ENCODE measurements around the gene TIAL1.
A peak's percentile ranks its signal among the peaks of the same experiment; 100 is the strongest.

TIAL1 gene

DNA sequence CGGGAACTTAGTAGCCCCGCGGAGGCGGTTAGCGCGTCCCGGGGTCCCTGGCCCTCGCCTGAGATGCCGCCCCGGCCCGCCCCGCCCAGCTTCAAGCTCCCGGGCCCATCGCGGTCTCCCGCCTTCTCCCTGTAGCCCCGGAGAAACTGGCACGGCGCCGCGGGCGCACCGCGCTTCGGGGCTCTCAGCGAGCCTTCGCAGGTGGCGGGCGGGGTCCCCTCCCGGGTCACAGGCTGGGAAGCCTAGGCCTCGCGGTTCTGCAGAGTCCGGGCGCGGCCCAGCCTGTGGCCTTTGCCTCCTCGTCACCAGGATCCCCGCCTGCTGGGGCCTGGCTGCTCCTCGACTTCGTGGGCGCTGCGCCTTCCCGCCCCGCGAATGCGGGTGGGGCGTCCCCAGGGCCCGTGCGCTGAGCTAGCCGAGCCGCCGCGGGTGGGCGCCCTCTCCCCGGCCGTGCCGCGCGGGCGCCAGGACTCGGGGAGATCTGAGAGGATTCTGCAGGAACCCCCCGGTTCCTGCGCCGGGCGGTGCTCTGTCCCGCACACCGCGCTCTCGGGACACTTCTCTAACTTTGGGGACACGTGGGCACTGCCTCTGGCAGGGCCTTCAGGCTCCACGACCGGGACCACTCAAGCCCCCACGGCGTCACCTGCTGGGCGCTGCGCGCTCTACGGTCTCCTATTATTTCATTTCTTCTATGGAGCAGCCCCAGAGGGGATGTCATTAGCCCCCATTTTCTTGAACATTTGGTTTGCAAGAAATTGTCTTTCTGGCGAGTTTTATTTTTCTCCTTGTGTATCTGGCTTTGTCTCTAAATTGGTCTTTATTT, 53.6 kb downstream of the TIAL1 start:
- Histone ChIP-seq H3K9me3 (ENCODE audit: insufficient read depth, low read length) (no peaks in the 10 kb centered on the region), H3K9me2 (replicated peaks; ENCODE audit: insufficient read depth, low read length) (no peaks in the 10 kb centered on the region), H3K36me3 (ENCODE audit: low read length) (no peaks in the 10 kb centered on the region), H3K27me3 (ENCODE audit: low read length) (no peaks in the 10 kb centered on the region), H4K20me1 (ENCODE audit: low read depth, low read length) (no peaks in the 10 kb centered on the region), H3K27ac (ENCODE audit: low read depth, low read length) (peak overlapping the region; percentile 37; the same call in 1 of the 2 replicates), H3K4me3 (ENCODE audit: insufficient read depth, low read length, poor library complexity, severe bottlenecking) (peak overlapping the region; percentile 77), H3K4me2 (ENCODE audit: low read depth, low read length, poor library complexity, severe bottlenecking) (peak overlapping the region; percentile 62), H3K9ac (ENCODE audit: low read length) (peak overlapping the region; percentile 69), H3K79me2 (ENCODE audit: insufficient read depth, low read length) (no peaks in the 10 kb centered on the region), H2AFZ (ENCODE audit: low read depth, low read length, severe bottlenecking) (peak overlapping the region; percentile 88), H3F3A (ENCODE audit: insufficient read depth) (0 out of 2 replicates have a peak, but pooled peaks cover 12% of the 10 kb centered on the region)
- TF ChIP-seq, protein P1, sequence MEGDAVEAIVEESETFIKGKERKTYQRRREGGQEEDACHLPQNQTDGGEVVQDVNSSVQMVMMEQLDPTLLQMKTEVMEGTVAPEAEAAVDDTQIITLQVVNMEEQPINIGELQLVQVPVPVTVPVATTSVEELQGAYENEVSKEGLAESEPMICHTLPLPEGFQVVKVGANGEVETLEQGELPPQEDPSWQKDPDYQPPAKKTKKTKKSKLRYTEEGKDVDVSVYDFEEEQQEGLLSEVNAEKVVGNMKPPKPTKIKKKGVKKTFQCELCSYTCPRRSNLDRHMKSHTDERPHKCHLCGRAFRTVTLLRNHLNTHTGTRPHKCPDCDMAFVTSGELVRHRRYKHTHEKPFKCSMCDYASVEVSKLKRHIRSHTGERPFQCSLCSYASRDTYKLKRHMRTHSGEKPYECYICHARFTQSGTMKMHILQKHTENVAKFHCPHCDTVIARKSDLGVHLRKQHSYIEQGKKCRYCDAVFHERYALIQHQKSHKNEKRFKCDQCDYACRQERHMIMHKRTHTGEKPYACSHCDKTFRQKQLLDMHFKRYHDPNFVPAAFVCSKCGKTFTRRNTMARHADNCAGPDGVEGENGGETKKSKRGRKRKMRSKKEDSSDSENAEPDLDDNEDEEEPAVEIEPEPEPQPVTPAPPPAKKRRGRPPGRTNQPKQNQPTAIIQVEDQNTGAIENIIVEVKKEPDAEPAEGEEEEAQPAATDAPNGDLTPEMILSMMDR (IDR thresholded peaks at IDR 0.05; ENCODE audit: insufficient read depth, low read length, poor library complexity, severe bottlenecking), result peak; percentile 69
- TF ChIP-seq EZH2phosphoT487 (conservative IDR thresholded peaks at IDR 0.05; ENCODE audit: low read length), result no peak

DNA sequence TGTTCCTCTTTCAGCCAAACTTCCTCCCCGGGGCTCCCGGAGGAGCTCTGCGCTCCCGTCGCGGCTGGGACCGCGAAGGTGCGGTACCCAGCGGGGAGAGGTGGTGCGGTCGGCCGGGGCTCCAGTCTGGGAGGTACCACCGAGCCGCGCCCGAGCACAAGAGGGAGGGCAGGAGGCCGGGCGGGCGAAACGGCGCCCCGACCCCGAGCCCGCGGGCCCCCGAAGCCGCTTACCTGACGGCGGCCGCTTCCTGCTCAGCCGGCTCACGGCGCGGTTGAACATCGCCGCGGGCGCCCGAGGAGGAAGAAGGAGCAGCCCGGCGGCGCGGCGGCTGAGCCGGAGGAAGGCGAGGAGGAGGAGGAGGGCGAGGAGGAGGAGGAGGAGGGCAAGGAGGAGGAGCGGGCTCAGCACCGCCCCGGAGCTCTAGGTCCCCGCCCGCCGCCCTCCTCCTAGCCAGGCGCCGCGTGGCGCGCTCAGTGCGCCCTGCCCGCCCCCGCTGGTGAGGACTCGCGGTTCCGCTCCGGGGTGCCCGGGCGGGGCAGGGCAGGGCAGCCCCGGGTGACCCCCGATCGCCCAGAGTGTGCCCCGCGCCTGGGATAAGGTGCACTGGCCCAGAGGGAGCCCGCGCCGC, 54.3 kb downstream of the TIAL1 start, which contains the start of gene RGS10:
Gene RGS10, minus strand, starts transcription at position 363 of the 631 bp plus-strand sequence. Its CDS starts 81 bp downstream, at position 282.
- Histone ChIP-seq H3K27me3 (ENCODE audit: low read length) (no peaks in the 10 kb centered on the region), H3K36me3 (ENCODE audit: low read length) (no peaks in the 10 kb centered on the region), H2AFZ (ENCODE audit: low read depth, low read length, severe bottlenecking) (peak within 1 kb of the TSS; percentile 88), H4K20me1 (ENCODE audit: low read depth, low read length) (no peaks in the 10 kb centered on the region; the same call in 1 of the 2 replicates), H3K9me3 (ENCODE audit: insufficient read depth, low read length) (no peaks in the 10 kb centered on the region), H3K79me2 (ENCODE audit: insufficient read depth, low read length) (no peaks in the 10 kb centered on the region), H3K9ac (ENCODE audit: low read length) (peak within 1 kb of the TSS; percentile 69), H3K4me2 (ENCODE audit: low read depth, low read length, poor library complexity, severe bottlenecking) (peak within 1 kb of the TSS; percentile 62), H3F3A (ENCODE audit: insufficient read depth) (0 out of 2 replicates have a peak, but pooled peaks cover 12% of the 10 kb centered on the region), H3K9me2 (replicated peaks; ENCODE audit: insufficient read depth, low read length) (no peaks in the 10 kb centered on the region), H3K4me3 (ENCODE audit: insufficient read depth, low read length, poor library complexity, severe bottlenecking) (peak within 1 kb of the TSS; percentile 77), H3K27ac (ENCODE audit: low read depth, low read length) (peak within 1 kb of the TSS; percentile 37; the same call in 1 of the 2 replicates)
- TF ChIP-seq, protein P1 (IDR thresholded peaks at IDR 0.05; ENCODE audit: insufficient read depth, low read length, poor library complexity, severe bottlenecking), result no peak
- TF ChIP-seq EZH2phosphoT487 (conservative IDR thresholded peaks at IDR 0.05; ENCODE audit: low read length), result no peak

DNA sequence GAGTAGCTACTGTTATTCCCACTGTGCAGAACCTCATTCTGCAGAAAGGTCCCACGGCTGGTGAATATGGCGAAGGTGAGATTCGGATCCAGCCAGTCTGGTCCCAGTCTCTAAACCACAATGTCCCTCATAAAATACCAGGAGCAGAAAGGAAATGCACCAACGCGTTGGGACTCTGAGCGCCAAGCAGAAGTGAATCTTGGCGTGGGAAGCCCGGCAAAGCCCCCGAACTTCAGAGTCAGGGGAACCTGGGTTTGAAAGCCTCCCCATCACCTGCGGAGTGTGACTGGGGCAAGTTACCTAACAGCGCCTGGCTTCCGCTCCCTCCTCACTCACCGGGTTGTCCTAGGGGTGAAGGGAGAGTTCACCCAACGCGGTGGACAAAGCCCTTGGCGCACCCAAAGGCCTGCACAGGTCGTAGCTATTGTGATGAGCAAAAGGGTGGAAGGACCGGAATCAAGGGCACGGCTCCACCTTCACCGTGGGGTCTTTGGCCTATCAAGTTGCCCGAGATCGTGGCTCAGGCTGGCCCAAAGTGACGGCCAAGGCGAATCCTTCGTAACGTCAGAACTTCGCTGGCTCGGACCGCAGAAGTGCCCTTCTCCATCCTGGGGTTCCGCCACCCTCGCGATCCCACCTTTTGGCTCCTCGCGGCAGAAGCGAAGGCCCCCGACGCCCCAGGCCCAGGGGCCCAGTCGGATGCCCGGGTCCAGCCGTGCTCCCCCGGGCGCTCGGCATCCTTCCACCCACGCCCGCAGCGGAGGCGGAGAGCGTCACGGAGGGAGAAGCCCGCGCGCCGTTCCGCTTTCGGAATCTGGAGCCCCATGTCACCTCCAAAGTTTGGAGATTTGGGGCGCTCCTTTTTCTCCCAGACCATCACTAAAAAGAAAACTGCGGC, 55.1 kb downstream of the TIAL1 start:
- Histone ChIP-seq H3K79me2 (ENCODE audit: insufficient read depth, low read length) (no peaks in the 10 kb centered on the region), H3K27me3 (ENCODE audit: low read length) (no peaks in the 10 kb centered on the region)
- TF ChIP-seq, protein P1 (IDR thresholded peaks at IDR 0.05; ENCODE audit: insufficient read depth, low read length, poor library complexity, severe bottlenecking), result no peak

More for the DNA sequence above, 55.1 kb downstream of the TIAL1 start:
- H3K36me3 ChIP-seq (ENCODE audit: low read length), result no peaks in the 10 kb centered on the region
- no peaks in the 10 kb centered on the region; the same call in 1 of the 2 replicates for H4K20me1 ChIP-seq (ENCODE audit: low read depth, low read length)
- H3K27ac ChIP-seq (ENCODE audit: low read depth, low read length), result no peak overlapping the region
- peak overlapping the region; percentile 77 for H3K4me3 ChIP-seq (ENCODE audit: insufficient read depth, low read length, poor library complexity, severe bottlenecking)
- H2AFZ ChIP-seq (ENCODE audit: low read depth, low read length, severe bottlenecking), result peak overlapping the region; percentile 88
- 0 out of 2 replicates have a peak, but pooled peaks cover 12% of the 10 kb centered on the region for H3F3A ChIP-seq (ENCODE audit: insufficient read depth)
- peak overlapping the region; percentile 69 for H3K9ac ChIP-seq (ENCODE audit: low read length)
- H3K4me2 ChIP-seq (ENCODE audit: low read depth, low read length, poor library complexity, severe bottlenecking), result peak overlapping the region; percentile 62
- H3K9me3 ChIP-seq (ENCODE audit: insufficient read depth, low read length), result no peaks in the 10 kb centered on the region
- H3K9me2 ChIP-seq (replicated peaks; ENCODE audit: insufficient read depth, low read length), result no peaks in the 10 kb centered on the region
